Lower lobe of right lung (tissue), 2 donors: Measurements from ENCODE around the gene NPAS2. TPM values are rescaled to one million over a fixed set of nuclear protein-coding genes. Genes with fewer than 3 reads are reported as not detected.
A peak's percentile ranks its signal among the peaks of the same experiment; 100 is the strongest.

ENCODE experiments used
- ATAC-seq, 2 donors: fragments of 200-7000 bp; cut with Tn5 transposase; one replicate each; pipeline ENCODE4 v1.9.1; 2020 to 2022; ENCODE audit warnings: mild to moderate bottlenecking in 2 of 2, moderate library complexity in 2 of 2
- DNase-seq: peaks from one replicate; pipeline ENCODE4 v3.0.0-alpha.2; 2020
- H3K27ac ChIP-seq: fragments of 200-600 bp; one replicate; pipeline ENCODE4 v1.8.0; 2022
- H3K27me3 ChIP-seq: fragments of 200-600 bp; one replicate; pipeline ENCODE4 v1.8.0; 2022; ENCODE audit warnings: low read depth
- H3K36me3 ChIP-seq: fragments of 200-600 bp; one replicate; pipeline ENCODE4 v1.8.0; 2022; ENCODE audit warnings: mild to moderate bottlenecking
- H3K4me1 ChIP-seq: fragments of 200-600 bp; one replicate; pipeline ENCODE4 v1.8.0; 2022
- H3K4me3 ChIP-seq: fragments of 200-600 bp; one replicate; pipeline ENCODE4 v1.8.0; 2022; ENCODE audit warnings: mild to moderate bottlenecking
- H3K9me3 ChIP-seq: fragments of 200-600 bp; one replicate; pipeline ENCODE4 v1.8.0; 2022
- CTCF ChIP-seq: fragments of 200-600 bp; IDR thresholded peaks from one replicate; pipeline ENCODE4 v1.8.0; 2022; ENCODE audit warnings: antibody characterized with exemption, mild to moderate bottlenecking
- intact Hi-C: fragments of 100-400 bp; cut with DNase I; formaldehyde crosslinking; loops from one replicate; pipeline ENCODE4 v1.11.0; 2022
- total RNA-seq: library from RNA; stranded (reverse); fragmentation: NEBNext Ultra II Directional; extraction: Animal tissue kit (Norgen Biotek cat#: 25700); gene quantifications from one replicate; pipeline ENCODE4 v1.2.1, GENCODE V29; 2021
- donor health status: DM: no; HTN: yes; CAD: no; lungs with severe emphysema.

Gene NPAS2
- total RNA-seq, 1 donor from 2014 or later = 10.1 TPM

- intact Hi-C loops = no loop called here
- H3K4me3 ChIP-seq = no peak overlapping the region
- no peak for TF ChIP-seq CTCF
- H3K36me3 ChIP-seq = no peaks in the 10 kb centered on the region
- no peaks in the 10 kb centered on the region for H3K9me3 ChIP-seq
- no peak for DNase-seq
- peak overlapping the region; percentile 78 for H3K27ac ChIP-seq
- no peaks in the 10 kb centered on the region for H3K27me3 ChIP-seq
- H3K4me1 ChIP-seq = peaks cover 5% of the 10 kb centered on the region
- ATAC-seq = peak; percentile 8 to 16
These were observed 104.2 kb downstream of the NPAS2 start for GRCh38 chr2:100924122-100924519.

GRCh38 chr2:100924520-100925451, 104.8 kb downstream of the NPAS2 start:
- H3K4me1 ChIP-seq = peaks cover 5% of the 10 kb centered on the region
- TF ChIP-seq CTCF = no peak
- no peaks in the 10 kb centered on the region for H3K9me3 ChIP-seq
- ATAC-seq (peak; percentile 56 to 60), DNase-seq (no peak)
- no peaks in the 10 kb centered on the region for H3K36me3 ChIP-seq
- H3K4me3 ChIP-seq = peak overlapping the region; percentile 35
- H3K27me3 ChIP-seq = no peaks in the 10 kb centered on the region
- H3K27ac ChIP-seq = peak overlapping the region; percentile 78
- intact Hi-C loops = no loop called here

- TF ChIP-seq CTCF = no peak
- Histone ChIP-seq H3K27ac (no peak overlapping the region), H3K9me3 (no peaks in the 10 kb centered on the region), H3K4me1 (peaks cover 5% of the 10 kb centered on the region), H3K4me3 (no peak overlapping the region), H3K27me3 (no peaks in the 10 kb centered on the region), H3K36me3 (no peaks in the 10 kb centered on the region)
- intact Hi-C loops = no loop called here
- no peak for ATAC-seq
- DNase-seq = no peak
These were observed 108.3 kb downstream of the NPAS2 start for GRCh38 chr2:100928235-100928634.

- H3K36me3 ChIP-seq = no peaks in the 10 kb centered on the region
- intact Hi-C loops = no loop called here
- H3K27me3 ChIP-seq = no peaks in the 10 kb centered on the region
- no peak overlapping the region for H3K4me3 ChIP-seq
- peaks cover 5% of the 10 kb centered on the region for H3K4me1 ChIP-seq
- DNase-seq (no peak), ATAC-seq (no peak)
- no peaks in the 10 kb centered on the region for H3K9me3 ChIP-seq
- no peak for TF ChIP-seq CTCF
- no peak overlapping the region for H3K27ac ChIP-seq
These were observed 109.2 kb downstream of the NPAS2 start for GRCh38 chr2:100929147-100929546.

GRCh38 chr2:100934504-100935371, 114.8 kb downstream of the NPAS2 start:
- H3K36me3 ChIP-seq = no peaks in the 10 kb centered on the region
- no peak for DNase-seq

More at GRCh38 chr2:100934504-100935371, 114.8 kb downstream of the NPAS2 start:
- Histone ChIP-seq H3K4me1 (no peaks in the 10 kb centered on the region), H3K4me3 (no peak overlapping the region), H3K9me3 (no peaks in the 10 kb centered on the region), H3K27ac (no peak overlapping the region), H3K27me3 (no peaks in the 10 kb centered on the region)
- intact Hi-C loops = no loop called here
- no peak for ATAC-seq
- no peak for TF ChIP-seq CTCF
